Omental fat pad (tissue), 4 donors: Measurements from ENCODE around the gene RCBTB1. TPM values are rescaled to one million over a fixed set of nuclear protein-coding genes. Genes with fewer than 3 reads are reported as not detected.

ENCODE experiments used
- ATAC-seq: fragments of 150-250 bp; one replicate; pipeline ENCODE4 v1.9.1; 2016; ENCODE audit warnings: mild to moderate bottlenecking, moderate library complexity; ENCODE audit not compliant: low FRiP score
- DNase-seq: peaks from one replicate; pipeline ENCODE4 v3.0.0-alpha.2; 2019; ENCODE audit warnings: low spot score
- total RNA-seq, 4 donors: library from RNA; depleted of rRNA; stranded (reverse); fragments of >200 nt; gene quantifications; one replicate each; pipeline ENCODE4 v1.1.0, GENCODE V29; 2016
- TF ChIP-seq, protein P1 (sequence below), 3 donors: fragments of 450-650 bp; IDR thresholded peaks; one replicate each; pipeline ENCODE4 v1.5.1; 2016 to 2017; ENCODE audit warnings: antibody characterized with exemption in 3 of 3, mild to moderate bottlenecking in 3 of 3, moderate library complexity in 2 of 3

RCBTB1 gene
- total RNA-seq, 4 donors from 2014 or later: 8.4 to 17.5 (median 11.1) TPM

- TF ChIP-seq, protein P1, sequence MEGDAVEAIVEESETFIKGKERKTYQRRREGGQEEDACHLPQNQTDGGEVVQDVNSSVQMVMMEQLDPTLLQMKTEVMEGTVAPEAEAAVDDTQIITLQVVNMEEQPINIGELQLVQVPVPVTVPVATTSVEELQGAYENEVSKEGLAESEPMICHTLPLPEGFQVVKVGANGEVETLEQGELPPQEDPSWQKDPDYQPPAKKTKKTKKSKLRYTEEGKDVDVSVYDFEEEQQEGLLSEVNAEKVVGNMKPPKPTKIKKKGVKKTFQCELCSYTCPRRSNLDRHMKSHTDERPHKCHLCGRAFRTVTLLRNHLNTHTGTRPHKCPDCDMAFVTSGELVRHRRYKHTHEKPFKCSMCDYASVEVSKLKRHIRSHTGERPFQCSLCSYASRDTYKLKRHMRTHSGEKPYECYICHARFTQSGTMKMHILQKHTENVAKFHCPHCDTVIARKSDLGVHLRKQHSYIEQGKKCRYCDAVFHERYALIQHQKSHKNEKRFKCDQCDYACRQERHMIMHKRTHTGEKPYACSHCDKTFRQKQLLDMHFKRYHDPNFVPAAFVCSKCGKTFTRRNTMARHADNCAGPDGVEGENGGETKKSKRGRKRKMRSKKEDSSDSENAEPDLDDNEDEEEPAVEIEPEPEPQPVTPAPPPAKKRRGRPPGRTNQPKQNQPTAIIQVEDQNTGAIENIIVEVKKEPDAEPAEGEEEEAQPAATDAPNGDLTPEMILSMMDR (IDR thresholded peaks at IDR 0.05): no peak
- ATAC-seq (no peak), DNase-seq (no peak)
Observed at GRCh38 chr13:49530457-49530856, 54.9 kb downstream of the RCBTB1 start.

DNA sequence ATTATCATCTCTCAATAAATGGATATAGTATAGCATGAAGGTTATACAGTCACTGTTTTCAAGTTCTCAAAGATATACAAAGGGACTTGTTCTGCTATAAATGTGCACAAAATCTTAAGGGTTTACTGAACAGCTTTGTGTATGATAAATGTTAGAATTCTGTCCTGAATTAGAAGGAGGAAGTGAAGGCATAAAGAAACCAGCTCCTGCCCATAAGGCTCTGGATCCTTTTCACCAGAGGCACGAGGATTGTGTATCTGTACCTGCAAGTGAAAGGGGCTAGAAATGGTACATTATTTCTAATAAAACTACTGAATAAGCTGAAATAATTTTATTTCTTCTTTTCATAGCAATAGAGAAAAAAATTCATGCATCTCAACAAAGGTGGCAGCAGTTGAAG, 57.2 kb downstream of the RCBTB1 start:
- TF ChIP-seq, protein P1 (IDR thresholded peaks at IDR 0.05): no peak
- no peak for ATAC-seq
- no peak for DNase-seq

DNA sequence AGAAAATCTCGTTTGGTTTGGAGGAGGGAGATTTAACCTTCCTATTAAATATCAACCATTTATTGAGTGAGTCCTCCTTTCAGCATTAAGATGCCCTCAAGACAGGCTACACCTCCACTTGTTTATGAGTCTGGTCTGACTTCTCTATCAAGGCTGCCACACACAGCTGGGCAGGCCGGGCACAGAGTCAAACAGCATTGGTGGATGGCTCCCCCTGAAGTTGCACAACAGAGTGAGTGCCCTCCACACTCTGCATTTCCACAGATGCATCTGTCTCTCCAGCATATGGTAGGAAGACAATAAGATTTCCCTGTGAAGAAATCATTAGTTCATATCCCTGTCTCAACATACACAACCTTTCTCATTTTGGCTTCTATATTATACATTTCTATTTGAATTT, 58.2 kb downstream of the RCBTB1 start:
- ATAC-seq (no peak), DNase-seq (no peak)
- TF ChIP-seq, protein P1 (IDR thresholded peaks at IDR 0.05): no peak

DNA sequence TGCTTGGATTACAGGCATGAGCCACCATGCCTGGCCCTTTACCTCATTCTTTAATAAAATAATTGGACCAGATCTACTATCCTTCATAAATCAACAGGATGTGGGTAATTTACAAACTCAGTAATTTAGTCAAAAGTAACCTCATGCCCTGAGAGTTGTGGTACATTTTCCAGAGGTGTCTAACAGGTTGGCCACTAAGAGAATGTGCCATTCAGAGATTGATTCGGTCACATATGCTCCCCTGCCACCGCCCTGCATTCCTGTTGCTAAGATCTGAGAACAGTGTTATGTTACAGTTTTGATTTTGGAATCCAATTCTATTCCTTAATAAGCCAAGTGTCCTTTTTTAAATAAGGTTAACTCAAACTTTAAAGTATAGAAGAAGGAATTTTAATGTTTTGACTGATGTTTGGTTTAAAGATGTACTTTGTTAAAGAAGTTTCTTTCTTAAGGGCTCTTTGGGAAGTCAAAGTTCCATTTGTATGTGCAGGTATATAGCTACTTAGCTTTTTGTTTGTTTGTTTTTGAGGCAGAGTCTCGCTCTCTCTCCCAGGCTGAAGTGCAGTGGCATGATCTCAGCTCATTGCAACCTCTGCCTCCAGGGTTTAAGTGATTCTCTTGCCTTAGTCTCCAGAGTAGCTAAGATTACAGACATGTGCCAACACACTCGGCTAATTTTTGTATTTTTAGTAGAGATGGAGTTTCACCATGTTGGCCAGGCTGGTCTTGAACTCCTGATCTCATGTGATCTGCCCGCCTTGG, 60.4 kb downstream of the RCBTB1 start:
- DNase-seq: no peak
- TF ChIP-seq, protein P1 (IDR thresholded peaks at IDR 0.05): no peak
- no peak for ATAC-seq

DNA sequence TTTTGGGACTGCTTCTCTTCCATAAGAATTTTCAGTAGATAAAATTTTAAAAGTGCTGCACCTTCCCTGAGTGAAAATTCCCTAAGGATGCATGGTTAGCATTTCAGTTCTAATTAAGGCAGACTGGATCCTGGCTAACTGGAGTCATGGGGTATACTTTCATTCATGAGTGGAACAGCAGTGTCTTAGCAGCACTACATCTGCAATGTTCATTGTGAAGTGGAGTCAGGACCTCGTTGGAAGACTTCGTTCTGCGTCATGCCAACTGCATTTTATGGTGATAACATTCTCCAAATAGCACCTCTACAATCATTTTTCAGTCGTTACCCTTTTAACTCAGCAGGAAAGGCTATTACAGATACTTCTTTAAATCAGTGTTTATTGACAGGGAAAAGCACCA, 64.1 kb downstream of the RCBTB1 start:
- ATAC-seq: no peak
- DNase-seq: no peak
- TF ChIP-seq, protein P1 (IDR thresholded peaks at IDR 0.05): no peak

DNA sequence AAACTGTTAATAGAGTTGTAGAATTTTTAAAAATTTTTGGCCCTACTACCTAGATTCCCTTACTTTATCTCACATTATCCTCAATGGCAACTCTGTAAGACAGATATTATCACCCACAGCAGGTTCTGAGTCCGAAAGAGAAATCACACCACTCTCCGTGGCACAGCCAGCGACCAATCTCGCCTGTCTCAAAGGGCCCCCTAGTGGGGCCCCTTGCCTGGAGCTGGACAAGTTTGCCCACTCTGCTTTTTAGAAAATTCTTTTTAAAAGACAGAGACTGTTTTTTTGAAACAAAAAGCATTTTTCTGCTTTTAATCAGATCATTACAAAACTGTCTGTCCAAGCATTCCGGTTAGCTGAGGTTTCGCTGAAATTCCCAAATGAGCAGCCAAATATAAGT, 67.9 kb downstream of the RCBTB1 start:
- TF ChIP-seq, protein P1 (IDR thresholded peaks at IDR 0.05): no peak
- no peak for ATAC-seq
- no peak for DNase-seq

DNA sequence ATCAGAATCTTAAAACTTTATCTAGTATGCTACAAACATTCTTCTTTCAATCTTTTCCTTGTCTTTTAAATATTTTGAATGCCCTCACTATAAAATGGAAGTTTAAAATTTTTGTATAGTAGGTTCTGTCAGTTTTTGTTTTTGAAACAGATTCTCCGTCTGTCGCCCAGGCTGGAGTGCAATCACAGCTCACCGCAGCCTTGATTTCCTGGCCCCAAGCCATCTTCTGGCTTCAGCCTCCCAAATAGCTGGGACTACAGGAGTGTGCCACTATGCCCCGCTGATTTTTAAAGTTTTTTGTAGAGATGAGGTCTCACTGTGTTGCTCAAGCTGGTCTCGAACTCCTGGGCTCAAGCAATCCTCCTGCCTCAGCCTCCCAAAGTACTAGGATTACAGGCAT, 68.9 kb downstream of the RCBTB1 start:
- ATAC-seq (no peak), DNase-seq (no peak)
- TF ChIP-seq, protein P1 (IDR thresholded peaks at IDR 0.05): no peak
